H1 (cell line): Measurements from ENCODE around the gene PRCD. TPM values are rescaled to one million over a fixed set of nuclear protein-coding genes. Genes with fewer than 3 reads are reported as not detected.

ENCODE experiments used
- CTCF ChIA-PET: fragments of 300-600 bp; sonication (Branson Sonifier 250); formaldehyde crosslinking; loops from one replicate; lab custom pipeline; 2021; ENCODE audit not compliant: partially characterized antibody; lab: Charles Lee
- POLR2A ChIA-PET: fragments of 300-600 bp; sonication (Branson Sonifier 250); formaldehyde crosslinking; loops from one replicate; lab custom pipeline; 2021; ENCODE audit warnings: inconsistent platforms; ENCODE audit not compliant: partially characterized antibody; lab: Charles Lee
- DNase-seq, 2 experiments: peaks; one replicate each; pipeline versions ENCODE4 v3.0.0 to v3.0.0-alpha.2; 2010 to 2022; ENCODE audit warnings: low spot score in 2 of 2, low read depth in 1 of 2, mixed read lengths in 1 of 2
- FAIRE-seq: peaks from 2 replicates; lab custom pipeline; 2011; peaks lifted over from hg19 to GRCh38; lab: Jason Lieb, UNC
- H2AFZ ChIP-seq: 2 replicates; pipeline ENCODE4 v1.8.1; 2012; ENCODE audit warnings: low read length, inconsistent platforms
- H2AK5ac ChIP-seq: 2 replicates; pipeline ENCODE4 v1.6.1; 2013; ENCODE audit warnings: low read depth, low read length
- H2BK120ac ChIP-seq: replicated peaks from 2 replicates; pipeline ENCODE3; 2013; ENCODE audit warnings: low read depth, low read length, inconsistent platforms
- H2BK12ac ChIP-seq: 2 replicates; pipeline ENCODE4 v1.6.1; 2013; ENCODE audit warnings: low read depth, low read length
- H2BK15ac ChIP-seq: 2 replicates; pipeline ENCODE4 v1.6.1; 2013; ENCODE audit warnings: low read length
- H2BK20ac ChIP-seq: 2 replicates; pipeline ENCODE4 v1.6.1; 2013; ENCODE audit warnings: low read length
- H2BK5ac ChIP-seq: 2 replicates; pipeline ENCODE4 v1.6.1; 2013; ENCODE audit warnings: low read depth, low read length
- H3K14ac ChIP-seq: 2 replicates; pipeline ENCODE4 v1.6.1; 2013; ENCODE audit warnings: inconsistent platforms; ENCODE audit not compliant: insufficient read length
- H3K18ac ChIP-seq: 2 replicates; pipeline ENCODE4 v1.6.1; 2013; ENCODE audit warnings: low read length; ENCODE audit errors: extremely low read depth
- H3K23ac ChIP-seq: 2 replicates; pipeline ENCODE4 v1.6.1; 2013; ENCODE audit warnings: inconsistent platforms; ENCODE audit not compliant: insufficient read length
- H3K23me2 ChIP-seq: 2 replicates; pipeline ENCODE4 v1.6.1; 2013; ENCODE audit warnings: low read depth, low read length
- H3K27ac ChIP-seq: 2 replicates; pipeline ENCODE4 v1.6.1; 2011; ENCODE audit warnings: low read depth, low read length, inconsistent platforms
- H3K27me3 ChIP-seq, 4 experiments: replicated peaks in 1 of 4; 1 replicate in 1 of 4; 2 replicates in 3 of 4; pipeline versions ENCODE4 v1.6.1 to v1.8.1; 2011 to 2013; ENCODE audit warnings: low read length in 3 of 4, mild to moderate bottlenecking in 3 of 4, inconsistent platforms in 2 of 4, mixed read lengths in 2 of 4, moderate library complexity in 1 of 4; ENCODE audit not compliant: control insufficient read depth in 3 of 4, insufficient read depth in 3 of 4; ENCODE audit errors: extremely low read depth in 1 of 4
- H3K36me3 ChIP-seq, 4 experiments: 2 replicates each; pipeline versions ENCODE4 v1.6.1 to v1.8.1; 2011 to 2013; ENCODE audit warnings: mild to moderate bottlenecking in 4 of 4, low read length in 3 of 4, moderate library complexity in 2 of 4, control low read depth in 1 of 4, inconsistent platforms in 1 of 4; ENCODE audit not compliant: insufficient read depth in 4 of 4, control insufficient read depth in 2 of 4
- H3K4ac ChIP-seq: replicated peaks from 2 replicates; pipeline ENCODE3; 2013; ENCODE audit warnings: low read length, low read depth, mixed read lengths, inconsistent platforms; ENCODE audit not compliant: insufficient read length
- H3K4me1 ChIP-seq, 4 experiments: replicated peaks in 1 of 4; 1 replicate in 1 of 4; 2 replicates in 3 of 4; pipeline versions ENCODE4 v1.6.1 to v1.8.1; 2011 to 2013; ENCODE audit warnings: low read length in 3 of 4, inconsistent platforms in 2 of 4, mixed read lengths in 1 of 4; ENCODE audit not compliant: insufficient read depth in 4 of 4, control insufficient read depth in 3 of 4
- H3K4me2 ChIP-seq, 2 experiments: 2 replicates each; pipeline versions ENCODE4 v1.6.1 to v1.8.1; 2011 to 2013; ENCODE audit warnings: low read depth in 2 of 2, low read length in 2 of 2, control low read depth in 1 of 2, inconsistent platforms in 1 of 2, mild to moderate bottlenecking in 1 of 2; ENCODE audit not compliant: insufficient read depth in 1 of 2
- H3K4me3 ChIP-seq, 4 experiments: fragments of 200-600, 300-600 bp in 1 of 4; sonication (generic), shearing (Covaris generic), sonication (Bioruptor Twin) in 1 of 4; 2 replicates each; pipeline versions ENCODE4 v1.5.1 to v1.8.1; 2011 to 2016; ENCODE audit warnings: low read length in 4 of 4, low read depth in 3 of 4, control low read depth in 2 of 4, inconsistent platforms in 2 of 4, mild to moderate bottlenecking in 2 of 4, mixed read lengths in 1 of 4, moderate library complexity in 1 of 4; ENCODE audit not compliant: insufficient read depth in 2 of 4; ENCODE audit errors: extremely low read depth in 1 of 4
- H3K56ac ChIP-seq: replicated peaks from 2 replicates; pipeline ENCODE3; 2013; ENCODE audit warnings: low read depth, mild to moderate bottlenecking, mixed read lengths, low read length, inconsistent platforms; ENCODE audit not compliant: insufficient read length
- H3K79me1 ChIP-seq: 2 replicates; pipeline ENCODE4 v1.6.1; 2013; ENCODE audit warnings: low read depth, low read length, control low read depth
- H3K79me2 ChIP-seq, 2 experiments: 2 replicates each; pipeline versions ENCODE4 v1.6.1 to v1.8.1; 2012 to 2013; ENCODE audit warnings: low read length in 2 of 2, mild to moderate bottlenecking in 2 of 2, inconsistent platforms in 1 of 2; ENCODE audit not compliant: insufficient read depth in 2 of 2, control insufficient read depth in 1 of 2
- H3K9ac ChIP-seq, 4 experiments: replicated peaks in 1 of 4; 1 replicate in 1 of 4; 2 replicates in 3 of 4; pipeline versions ENCODE4 v1.6.1 to v1.8.1; 2011 to 2013; ENCODE audit warnings: low read depth in 3 of 4, low read length in 3 of 4, control low read depth in 2 of 4, mild to moderate bottlenecking in 2 of 4, moderate library complexity in 2 of 4, inconsistent platforms in 1 of 4; ENCODE audit errors: extremely low read depth in 1 of 4
- H3K9me3 ChIP-seq, 2 experiments: 2 replicates each; pipeline versions ENCODE4 v1.6.1 to v1.8.1; 2012 to 2013; ENCODE audit warnings: mild to moderate bottlenecking in 2 of 2, moderate library complexity in 2 of 2, control low read depth in 1 of 2, inconsistent platforms in 1 of 2, low read depth in 1 of 2, low read length in 1 of 2, mixed read lengths in 1 of 2; ENCODE audit not compliant: insufficient read depth in 2 of 2
- H4K20me1 ChIP-seq, 2 experiments: replicated peaks in 1 of 2; 2 replicates each; pipeline versions ENCODE3 to v1.8.1; 2011 to 2013; ENCODE audit warnings: inconsistent platforms in 2 of 2, low read length in 2 of 2, mild to moderate bottlenecking in 1 of 2; ENCODE audit not compliant: insufficient read depth in 2 of 2, control insufficient read depth in 1 of 2
- H4K5ac ChIP-seq: 2 replicates; pipeline ENCODE4 v1.6.1; 2013; ENCODE audit warnings: low read length, low read depth, mixed read lengths, inconsistent platforms; ENCODE audit not compliant: insufficient read length
- H4K8ac ChIP-seq: 2 replicates; pipeline ENCODE4 v1.8.0; 2013; ENCODE audit warnings: mild to moderate bottlenecking, moderate library complexity, low read length, inconsistent platforms; ENCODE audit not compliant: insufficient read depth; ENCODE audit errors: extremely low read depth
- H4K91ac ChIP-seq: replicated peaks from 2 replicates; pipeline ENCODE3; 2013; ENCODE audit warnings: low read length, mixed read lengths, inconsistent platforms; ENCODE audit not compliant: insufficient read length
- BCL11A ChIP-seq, 2 experiments: IDR thresholded peaks; one replicate each; pipeline ENCODE4 v1.6.1; 2011; ENCODE audit warnings: low read depth in 2 of 2, low read length in 2 of 2, mild to moderate bottlenecking in 2 of 2
- GABPA ChIP-seq: IDR thresholded peaks from 2 replicates; pipeline ENCODE4 v1.6.1; 2011; ENCODE audit warnings: mild to moderate bottlenecking, low read length, moderate library complexity, borderline replicate concordance; ENCODE audit not compliant: insufficient read depth
- JUN ChIP-seq: IDR thresholded peaks from 2 replicates; pipeline ENCODE4 v1.6.1; 2011; ENCODE audit warnings: low read depth, mild to moderate bottlenecking, improper control_type of control experiment, low read length
- KDM5A ChIP-seq: fragments of 200-600 bp; IDR thresholded peaks from 2 replicates; pipeline ENCODE4 v1.7.1; 2012; ENCODE audit warnings: mild to moderate bottlenecking, low read length, inconsistent platforms, mixed read lengths
- POLR2A ChIP-seq, 2 experiments: IDR thresholded peaks; 1 replicate in 1 of 2; 2 replicates in 1 of 2; pipeline ENCODE4 v1.6.1; 2011; ENCODE audit warnings: low read depth in 2 of 2, low read length in 2 of 2, mild to moderate bottlenecking in 2 of 2; ENCODE audit errors: control extremely low read depth in 1 of 2
- RAD21 ChIP-seq, 2 experiments: IDR thresholded peaks in 1 of 2; conservative IDR thresholded peaks in 1 of 2; 2 replicates each; pipeline ENCODE4 v1.6.1; 2011; ENCODE audit warnings: low read depth in 2 of 2, low read length in 2 of 2, improper control_type of control experiment in 1 of 2, inconsistent platforms in 1 of 2, mild to moderate bottlenecking in 1 of 2, moderate library complexity in 1 of 2
- WGBS, 2 experiments: shearing (Covaris generic) in 1 of 2; methylation state at CpG; one replicate each; pipeline versions ENCODE4 v1.1.6 to v1.1.7; 2013 to 2015; ENCODE audit warnings: low lambda C conversion rate in 2 of 2, mixed read lengths in 2 of 2, inconsistent platforms in 1 of 2, low coverage in 1 of 2, missing lambda C conversion rate in 1 of 2; ENCODE audit not compliant: insufficient replicate concordance in 2 of 2, insufficient coverage in 1 of 2, insufficient read length in 1 of 2; ENCODE audit errors: extremely low coverage in 1 of 2, missing lambda C conversion rate in 1 of 2; 5-methylcytosine and 5-hydroxymethylcytosine counted together
- polyA plus RNA-seq, 7 experiments: library from polyadenylated mRNA; depleted of rRNA in 3 of 7; stranded (reverse) in 5 of 7; unstranded in 2 of 7; fragments of >200 nt in 5 of 7; fragments of 200-250 nt in 2 of 7; gene quantifications; 1 replicate in 5 of 7; 2 replicates in 1 of 7; 4 replicates in 1 of 7; pipeline versions ENCODE4 v1.2.1 to v1.2.3, GENCODE V29; 2011 to 2013; ENCODE audit warnings: missing spikeins in 2 of 7, mixed read lengths in 2 of 7
- total RNA-seq: library from RNA; stranded (reverse); fragmentation: NEBNext Ultra II Directional; extraction: Animal tissue kit (Norgen Biotek cat#: 25700); gene quantifications from 2 replicates; pipeline ENCODE4 v1.2.1, GENCODE V29; 2021

The PRCD gene
- total and polyA plus RNA-seq, 2 of the 8 experiments (the other 6 are each of a cell fraction or from before 2014, with no cell fraction given), result 0.77 to 2.1 TPM

DNA sequence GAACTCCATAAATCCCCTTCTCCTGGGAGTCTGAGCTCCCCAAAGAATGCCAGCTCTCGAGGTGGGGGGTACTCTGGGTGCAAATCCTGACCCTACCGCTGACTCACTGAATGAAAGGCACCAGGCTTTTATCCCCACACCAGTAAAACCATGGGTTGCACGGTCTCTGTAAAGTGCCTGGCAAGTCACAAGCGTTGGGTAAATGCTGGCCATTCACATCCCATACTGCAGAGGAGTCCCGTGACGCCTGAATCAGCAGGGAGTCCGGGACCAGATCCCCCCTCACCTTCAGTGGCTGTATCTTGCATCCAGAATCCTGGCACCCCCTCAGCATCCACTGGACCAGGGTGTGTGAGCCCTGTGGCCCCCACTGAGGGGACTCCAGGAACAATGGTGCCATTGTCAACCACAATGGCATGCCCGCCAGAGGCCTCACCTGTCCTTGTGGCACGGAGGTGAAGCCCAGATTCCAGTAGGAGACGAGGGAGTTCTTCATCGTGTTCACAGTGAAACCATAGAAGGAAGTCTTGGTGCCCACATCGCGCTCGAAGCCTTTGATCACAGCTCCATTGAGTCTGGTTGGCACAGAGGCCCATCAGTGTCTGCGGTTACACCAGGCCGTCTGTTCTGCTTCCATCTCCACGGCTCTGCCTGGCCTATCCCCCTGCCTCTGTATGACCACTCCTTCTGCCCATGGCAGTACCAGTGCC is 32.5 kb downstream of the PRCD start:
- no peak overlapping the region for H3K4me2 ChIP-seq
- no peak for FAIRE-seq
- ChIA-PET CTCF (interaction anchor here (0.7 to 9.3 kb wide), 9 partner anchors 8 to 117 kb away, joined by 3 to 71 read pairs (median 4); partner anchors contain the start of gene PRCD), POLR2A (interaction anchor here (0.8 to 7.7 kb wide), 5 partner anchors 9 to 116 kb away, joined by 3 to 133 read pairs (median 4); no protein-coding TSS in a partner anchor)
- no peak for TF ChIP-seq RAD21 (IDR thresholded peaks at IDR 0.05 in 1 of 2, conservative IDR thresholded peaks at IDR 0.05 in 1 of 2; ENCODE audit: low read depth in 2 of 2, low read length in 2 of 2)
- TF ChIP-seq GABPA, result no peak
- no peak for TF ChIP-seq POLR2A (IDR thresholded peaks at IDR 0.05; ENCODE audit: control extremely low read depth in 1 of 2, low read depth in 2 of 2, low read length in 2 of 2)
- no peak for TF ChIP-seq KDM5A
- no peak for TF ChIP-seq JUN
- no peak for TF ChIP-seq BCL11A (IDR thresholded peaks at IDR 0.05; ENCODE audit: low read depth in 2 of 2, low read length in 2 of 2)
- H3K9me3 ChIP-seq, result no peaks in the 10 kb centered on the region
- no peak overlapping the region for H4K8ac ChIP-seq
- no peaks in the 10 kb centered on the region; the same call in 1 of the 2 replicates for H3K79me1 ChIP-seq
- H2AK5ac ChIP-seq, result no peak overlapping the region
- no peak overlapping the region for H3K9ac ChIP-seq
- no peak overlapping the region for H4K5ac ChIP-seq
- no peak overlapping the region for H2BK15ac ChIP-seq
- H3K23ac ChIP-seq, result no peak overlapping the region
- H4K91ac ChIP-seq, result no peak overlapping the region
- 88% methylated on average over 17 of the region's 17 CpGs; no CpG with 5 or more reads in 1 of the 2 experiments for WGBS, 2 experiments
- no peaks in the 10 kb centered on the region; a peak in 2 of 7 replicates for H3K27me3 ChIP-seq
- H2BK5ac ChIP-seq, result no peak overlapping the region
- DNase-seq, result no peak
- peaks cover under 1 to 8% of the 10 kb centered on the region in 2 experiments for H4K20me1 ChIP-seq
- no peak overlapping the region for H3K27ac ChIP-seq
- no peaks in the 10 kb centered on the region for H3K79me2 ChIP-seq
- no peaks in the 10 kb centered on the region; a peak in 1 of 8 replicates for H3K36me3 ChIP-seq
- H2BK20ac ChIP-seq, result no peak overlapping the region
- no peak overlapping the region for H3K4ac ChIP-seq
- H3K56ac ChIP-seq, result no peak overlapping the region
- peaks cover 0 to 21% (median 5%) of the 10 kb centered on the region in 4 experiments; a peak in 6 of 7 replicates for H3K4me1 ChIP-seq
- no peak overlapping the region for H2AFZ ChIP-seq
- no peak overlapping the region for H2BK12ac ChIP-seq
- no peak overlapping the region for H3K4me3 ChIP-seq
- H2BK120ac ChIP-seq, result no peak overlapping the region
- no peaks in the 10 kb centered on the region; the same call in 1 of the 2 replicates for H3K23me2 ChIP-seq
- H3K14ac ChIP-seq, result no peak overlapping the region
- H3K18ac ChIP-seq, result no peak overlapping the region
